Tibial artery (tissue), 4 donors: ENCODE results near the gene TTLL4.

Source experiments
- DNase-seq, 2 donors: peaks; one replicate each; pipeline ENCODE4 v3.0.0-alpha.2; 2019
- H3K27ac ChIP-seq, 2 donors: fragments of 200-600 bp; sonication (generic) in 1 of 2; 1 replicate in 1 of 2; 2 replicates in 1 of 2; pipeline ENCODE4 v1.5.1; 2018 to 2019; ENCODE audit warnings: mild to moderate bottlenecking in 1 of 2
- H3K27me3 ChIP-seq, 2 donors: fragments of 200-600 bp; sonication (generic) in 1 of 2; one replicate each; pipeline versions ENCODE4 v1.5.1 to v1.6.0; 2016 to 2019
- H3K36me3 ChIP-seq, 3 donors: fragments of 200-600 bp; sonication (generic) in 2 of 3; one replicate each; pipeline ENCODE4 v1.5.1; 2016 to 2019; ENCODE audit warnings: mild to moderate bottlenecking in 2 of 3
- H3K4me1 ChIP-seq, 4 donors: fragments of 200-600 bp; sonication (generic) in 2 of 4; 1 replicate in 3 of 4; 2 replicates in 1 of 4; pipeline ENCODE4 v1.5.1; 2016 to 2019
- H3K4me3 ChIP-seq, 2 donors: fragments of 200-600 bp; sonication (generic) in 1 of 2; 1 replicate in 1 of 2; 2 replicates in 1 of 2; pipeline ENCODE4 v1.5.1; 2018 to 2019; ENCODE audit warnings: mild to moderate bottlenecking in 2 of 2
- H3K9me3 ChIP-seq, 3 donors: fragments of 200-600 bp; sonication (generic) in 1 of 3; one replicate each; pipeline ENCODE4 v1.5.1; 2016 to 2019
- intact Hi-C: fragments of 100-400 bp; cut with DNase I; formaldehyde crosslinking; loops from one replicate; pipeline ENCODE4 v1.15.0; 2023; ENCODE audit warnings: low total_unique reads
- TF ChIP-seq, protein P1 (sequence below), 2 experiments: fragments of 200-600 bp in 1 of 2; fragments of 450-650 bp in 1 of 2; IDR thresholded peaks; one replicate each; pipeline ENCODE4 v1.5.1; 2017 to 2019; ENCODE audit warnings: antibody characterized with exemption in 2 of 2, mild to moderate bottlenecking in 1 of 2, moderate library complexity in 1 of 2

TTLL4 gene

DNA sequence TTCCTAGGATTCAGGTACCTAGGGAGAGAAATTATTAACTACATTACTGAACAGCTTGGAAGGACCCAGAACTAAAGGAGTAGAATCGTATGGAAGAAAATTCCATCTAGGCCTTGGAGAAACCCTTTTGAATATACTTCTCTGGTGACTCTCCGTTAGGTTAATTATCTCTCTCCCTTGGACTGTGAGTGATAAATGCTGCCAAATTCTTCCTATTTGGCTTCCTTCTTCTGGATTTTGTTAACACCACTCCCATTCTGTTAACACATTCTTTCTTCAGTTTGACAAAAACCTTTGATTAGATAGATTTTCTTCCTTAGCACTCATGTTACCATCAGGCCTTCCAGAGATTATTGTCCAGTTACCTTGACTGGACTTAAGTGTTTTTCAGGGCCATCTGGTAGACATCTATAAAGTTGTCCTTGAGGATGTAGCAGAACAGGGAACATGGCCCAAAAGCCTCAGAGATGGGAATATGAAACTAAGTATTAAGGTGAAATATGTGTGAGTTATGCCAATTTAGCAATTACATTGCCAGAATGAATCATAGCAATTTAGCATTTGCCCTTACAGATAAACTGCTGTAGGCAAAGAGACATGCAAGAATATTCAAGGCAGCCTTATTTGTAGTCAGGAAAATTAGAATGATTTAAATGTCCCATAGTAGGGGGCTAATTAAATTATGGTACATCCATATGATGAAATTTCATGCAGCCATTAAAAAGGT, 78.1 kb downstream of the TTLL4 start:
- intact Hi-C loops: no loop called here

DNA sequence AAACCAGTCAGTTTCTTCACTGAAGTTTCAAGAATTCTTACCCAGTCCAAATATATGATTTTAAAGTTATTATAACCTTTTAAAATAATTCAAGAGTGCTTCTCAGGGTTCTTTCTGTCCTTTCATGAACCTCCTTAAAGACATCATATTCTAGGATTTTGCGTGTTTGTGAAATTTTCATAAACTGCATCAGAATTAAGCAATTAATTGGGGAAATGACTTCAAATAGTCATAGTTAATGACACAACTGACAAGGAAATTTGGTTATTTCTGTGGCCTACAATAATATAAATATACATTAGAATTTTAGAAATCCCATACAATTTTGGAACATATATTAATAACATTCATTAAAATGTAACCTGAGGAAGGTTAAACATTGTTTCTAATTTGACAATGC, 81.8 kb downstream of the TTLL4 start:
- TF ChIP-seq, protein P1, sequence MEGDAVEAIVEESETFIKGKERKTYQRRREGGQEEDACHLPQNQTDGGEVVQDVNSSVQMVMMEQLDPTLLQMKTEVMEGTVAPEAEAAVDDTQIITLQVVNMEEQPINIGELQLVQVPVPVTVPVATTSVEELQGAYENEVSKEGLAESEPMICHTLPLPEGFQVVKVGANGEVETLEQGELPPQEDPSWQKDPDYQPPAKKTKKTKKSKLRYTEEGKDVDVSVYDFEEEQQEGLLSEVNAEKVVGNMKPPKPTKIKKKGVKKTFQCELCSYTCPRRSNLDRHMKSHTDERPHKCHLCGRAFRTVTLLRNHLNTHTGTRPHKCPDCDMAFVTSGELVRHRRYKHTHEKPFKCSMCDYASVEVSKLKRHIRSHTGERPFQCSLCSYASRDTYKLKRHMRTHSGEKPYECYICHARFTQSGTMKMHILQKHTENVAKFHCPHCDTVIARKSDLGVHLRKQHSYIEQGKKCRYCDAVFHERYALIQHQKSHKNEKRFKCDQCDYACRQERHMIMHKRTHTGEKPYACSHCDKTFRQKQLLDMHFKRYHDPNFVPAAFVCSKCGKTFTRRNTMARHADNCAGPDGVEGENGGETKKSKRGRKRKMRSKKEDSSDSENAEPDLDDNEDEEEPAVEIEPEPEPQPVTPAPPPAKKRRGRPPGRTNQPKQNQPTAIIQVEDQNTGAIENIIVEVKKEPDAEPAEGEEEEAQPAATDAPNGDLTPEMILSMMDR (IDR thresholded peaks at IDR 0.05): no peak
- no peaks in the 10 kb centered on the region for H3K27me3 ChIP-seq
- H3K4me3 ChIP-seq: no peak overlapping the region
- intact Hi-C loops: no loop called here
- no peaks in the 10 kb centered on the region for H3K9me3 ChIP-seq
- H3K36me3 ChIP-seq: no peaks in the 10 kb centered on the region
- DNase-seq: no peak
- H3K4me1 ChIP-seq: no peaks in the 10 kb centered on the region
- no peak overlapping the region for H3K27ac ChIP-seq

More for the DNA sequence above, 78.1 kb downstream of the TTLL4 start:
- no peak for DNase-seq
- Histone ChIP-seq H3K4me1 (peaks cover 0 to 10% (median 3%) of the 10 kb centered on the region in 4 donors), H3K27ac (no peak overlapping the region), H3K9me3 (no peaks in the 10 kb centered on the region), H3K27me3 (no peaks in the 10 kb centered on the region), H3K36me3 (no peaks in the 10 kb centered on the region), H3K4me3 (no peak overlapping the region)
- TF ChIP-seq, protein P1 (IDR thresholded peaks at IDR 0.05): no peak

DNA sequence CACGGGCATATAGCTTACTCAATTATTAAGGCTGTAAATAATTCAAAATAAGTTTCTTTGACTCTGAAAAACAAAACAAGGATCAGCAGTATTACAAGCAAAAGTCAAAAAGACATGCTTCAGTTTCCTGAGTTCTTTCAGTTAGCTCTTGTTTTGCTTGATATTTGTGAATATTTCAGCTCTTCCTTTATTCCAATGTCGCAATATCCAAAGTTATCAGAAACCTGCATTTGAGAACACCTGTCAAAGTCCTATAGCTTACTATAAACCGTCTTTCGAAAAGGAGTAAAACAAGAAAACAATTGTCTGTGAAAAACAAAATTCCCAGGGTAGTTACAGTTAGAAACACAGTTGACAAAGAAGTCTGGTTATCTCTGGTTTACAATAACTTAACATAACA, 86.1 kb downstream of the TTLL4 start:
- TF ChIP-seq, protein P1 (IDR thresholded peaks at IDR 0.05): no peak
- Histone ChIP-seq H3K9me3 (no peaks in the 10 kb centered on the region), H3K36me3 (no peaks in the 10 kb centered on the region), H3K27ac (no peak overlapping the region), H3K4me3 (no peak overlapping the region), H3K27me3 (no peaks in the 10 kb centered on the region), H3K4me1 (no peaks in the 10 kb centered on the region)
- no peak for DNase-seq
- intact Hi-C loops: no loop called here

DNA sequence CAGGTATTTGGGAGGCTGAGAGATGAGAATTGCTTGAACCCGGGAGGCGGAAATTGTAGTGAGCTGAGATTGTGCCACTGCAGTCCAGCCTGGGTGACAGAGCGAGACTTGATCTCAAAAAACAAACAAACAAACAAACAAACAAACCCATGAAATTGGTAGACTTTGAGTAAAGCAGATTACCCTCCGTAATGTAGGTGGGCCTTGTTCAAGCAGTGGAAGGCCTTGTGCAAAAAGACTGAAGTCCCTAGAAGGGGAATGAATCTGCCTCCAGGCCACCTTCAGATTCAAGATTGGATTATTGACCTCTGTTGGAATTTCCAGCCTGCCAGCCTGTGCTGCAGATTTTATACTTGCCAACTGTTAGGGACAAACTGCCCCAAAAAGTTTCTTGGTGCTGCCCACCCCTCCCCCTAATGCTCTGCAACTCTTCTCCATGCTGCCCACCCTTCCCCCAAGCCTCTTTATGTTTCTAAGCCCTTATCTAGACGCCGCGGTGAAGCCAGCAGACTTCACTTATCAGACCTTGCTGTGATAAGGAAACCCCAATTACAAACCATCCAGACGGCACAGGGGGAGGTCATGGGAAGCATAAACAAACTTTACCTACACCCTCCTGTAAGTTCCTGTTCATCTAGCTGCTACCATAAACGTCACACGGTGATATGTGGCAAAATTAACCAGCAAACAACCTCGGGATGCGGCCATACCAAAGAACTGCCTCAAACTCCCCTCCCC, 88.3 kb downstream of the TTLL4 start:
- Histone ChIP-seq H3K36me3 (no peaks in the 10 kb centered on the region), H3K27me3 (no peaks in the 10 kb centered on the region), H3K4me1 (no peaks in the 10 kb centered on the region), H3K9me3 (no peaks in the 10 kb centered on the region), H3K4me3 (no peak overlapping the region), H3K27ac (no peak overlapping the region)
- TF ChIP-seq, protein P1 (IDR thresholded peaks at IDR 0.05): no peak
- intact Hi-C loops: no loop called here
- DNase-seq: no peak

DNA sequence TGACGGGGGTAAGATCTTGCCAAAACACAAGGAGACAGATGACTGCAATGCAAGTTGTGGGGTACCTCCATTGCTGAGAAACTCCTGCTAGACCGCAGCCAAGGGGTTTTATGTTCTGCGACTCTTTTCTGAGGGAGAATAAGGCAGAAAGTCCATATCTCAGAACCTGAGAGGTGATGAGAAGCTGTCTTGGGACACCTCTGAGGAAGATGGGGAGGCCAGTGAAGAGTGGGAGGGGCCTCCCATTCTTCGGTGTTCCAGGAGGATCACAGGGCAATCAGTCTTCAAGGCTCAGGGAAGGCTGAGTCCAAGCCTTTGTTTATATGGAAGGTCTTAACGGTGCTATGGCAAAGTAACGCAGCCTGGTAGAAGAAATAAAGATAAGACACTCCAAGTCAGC, 89.4 kb downstream of the TTLL4 start:
- Histone ChIP-seq H3K9me3 (peaks cover 0 to 4% (median 0%) of the 10 kb centered on the region in 3 donors), H3K4me3 (no peak overlapping the region), H3K36me3 (no peaks in the 10 kb centered on the region), H3K4me1 (peaks cover 0 to under 1% (median under 1%) of the 10 kb centered on the region in 4 donors), H3K27me3 (no peaks in the 10 kb centered on the region), H3K27ac (no peak overlapping the region)
- TF ChIP-seq, protein P1 (IDR thresholded peaks at IDR 0.05): no peak
- intact Hi-C loops: no loop called here
- no peak for DNase-seq
